Thoracic aorta (tissue), 2 donors: ENCODE results near the gene PARVB. TPM values are rescaled to one million over a fixed set of nuclear protein-coding genes. Genes with fewer than 3 reads are reported as not detected.

Experiments
- ATAC-seq: fragments of 150-250 bp; one replicate; pipeline ENCODE4 v1.8.0; 2017; ENCODE audit warnings: low read depth; ENCODE audit not compliant: insufficient number of reproducible peaks, low FRiP score
- DNase-seq: peaks from one replicate; pipeline ENCODE4 v3.0.0-alpha.2; 2020; ENCODE audit warnings: low spot score
- H3K27ac ChIP-seq, 2 donors: fragments of 200-600 bp; sonication (generic); 1 replicate in 1 of 2; 2 replicates in 1 of 2; pipeline ENCODE4 v1.5.1; 2016; ENCODE audit warnings: mild to moderate bottlenecking in 2 of 2, moderate library complexity in 2 of 2
- H3K27me3 ChIP-seq: fragments of 200-600 bp; sonication (generic); replicated peaks from 2 replicates; pipeline ENCODE4 v1.6.0; 2016; ENCODE audit warnings: mild to moderate bottlenecking; ENCODE audit not compliant: insufficient read depth
- H3K36me3 ChIP-seq: fragments of 200-600 bp; sonication (generic); one replicate; pipeline ENCODE4 v1.5.1; 2016
- H3K4me1 ChIP-seq, 2 donors: fragments of 200-600 bp; sonication (generic); 1 replicate in 1 of 2; 2 replicates in 1 of 2; pipeline versions ENCODE4 v1.5.1 to v1.6.0; 2016; ENCODE audit warnings: low read depth in 2 of 2, mild to moderate bottlenecking in 1 of 2; ENCODE audit not compliant: control insufficient read depth in 1 of 2
- H3K4me3 ChIP-seq: fragments of 200-600 bp; sonication (generic); 2 replicates; pipeline ENCODE4 v1.5.1; 2016; ENCODE audit warnings: mild to moderate bottlenecking
- H3K9me3 ChIP-seq: fragments of 200-600 bp; sonication (generic); 2 replicates; pipeline ENCODE4 v1.5.1; 2016
- CTCF ChIP-seq: fragments of 200-600 bp; sonication (generic); IDR thresholded peaks from one replicate; pipeline ENCODE4 v1.5.1; 2019; ENCODE audit warnings: antibody characterized with exemption
- total RNA-seq, 2 donors: library from RNA; depleted of rRNA; stranded (reverse); fragments of >200 nt; gene quantifications; one replicate each; pipeline versions ENCODE4 v1.1.0 to v1.2.3, GENCODE V29; 2016

PARVB gene
- total RNA-seq, 2 donors from 2014 or later, result 15.3 to 17.2 TPM

GRCh38 chr22:44213489-44214043 is 189.5 kb downstream of the PARVB start:
- DNase-seq, result no peak
- Histone ChIP-seq H3K27me3 (no peaks in the 10 kb centered on the region), H3K9me3 (peaks cover 5% of the 10 kb centered on the region), H3K36me3 (no peaks in the 10 kb centered on the region), H3K27ac (no peak overlapping the region), H3K4me1 (peaks cover 11 to 26% of the 10 kb centered on the region in 2 donors), H3K4me3 (no peak overlapping the region)
- no peak for TF ChIP-seq CTCF
- no peak for ATAC-seq

GRCh38 chr22:44214187-44214586 is 190.1 kb downstream of the PARVB start:
- DNase-seq, result no peak
- Histone ChIP-seq H3K27ac (no peak overlapping the region), H3K4me3 (no peak overlapping the region), H3K4me1 (peaks cover 11 to 26% of the 10 kb centered on the region in 2 donors), H3K36me3 (no peaks in the 10 kb centered on the region), H3K9me3 (peaks cover 5% of the 10 kb centered on the region), H3K27me3 (no peaks in the 10 kb centered on the region)
- ATAC-seq, result no peak
- no peak for TF ChIP-seq CTCF

- Histone ChIP-seq H3K4me3 (no peak overlapping the region), H3K4me1 (peaks cover 11 to 26% of the 10 kb centered on the region in 2 donors), H3K9me3 (peaks cover 2% of the 10 kb centered on the region), H3K36me3 (no peaks in the 10 kb centered on the region), H3K27ac (no peak overlapping the region), H3K27me3 (no peaks in the 10 kb centered on the region)
- DNase-seq (no peak), ATAC-seq (no peak)
- TF ChIP-seq CTCF, result no peak
Observed at GRCh38 chr22:44214764-44215163, 190.7 kb downstream of the PARVB start.

GRCh38 chr22:44215287-44215686 is 191.2 kb downstream of the PARVB start:
- Histone ChIP-seq H3K27me3 (no peaks in the 10 kb centered on the region), H3K9me3 (no peaks in the 10 kb centered on the region), H3K4me1 (peaks cover 11 to 26% of the 10 kb centered on the region in 2 donors), H3K27ac (no peak overlapping the region), H3K36me3 (no peaks in the 10 kb centered on the region), H3K4me3 (no peak overlapping the region)
- no peak for ATAC-seq
- no peak for DNase-seq
- TF ChIP-seq CTCF, result no peak

- H3K9me3 ChIP-seq, result no peaks in the 10 kb centered on the region
- H3K36me3 ChIP-seq, result no peaks in the 10 kb centered on the region
- no peak overlapping the region for H3K27ac ChIP-seq
- no peak for TF ChIP-seq CTCF
- H3K4me1 ChIP-seq, result peaks cover 6 to 8% of the 10 kb centered on the region in 2 donors
- no peak for ATAC-seq
- H3K4me3 ChIP-seq, result no peak overlapping the region
- DNase-seq, result no peak
- H3K27me3 ChIP-seq, result no peaks in the 10 kb centered on the region
Observed at GRCh38 chr22:44217346-44217745, 193.2 kb downstream of the PARVB start.
